HCT116 (cell line): ENCODE measurements around the gene KMT2C. TPM values are rescaled to one million over a fixed set of nuclear protein-coding genes. Genes with fewer than 3 reads are reported as not detected.

Experiments used
- ATAC-seq: fragments of 200-7000 bp; cut with Tn5 transposase; 2 replicates; pipeline ENCODE4 v1.9.1; 2020; ENCODE audit warnings: mild to moderate bottlenecking, moderate library complexity
- BruUV-seq: library from RNA; stranded (reverse); fragments of 400-500 nt; replicated peaks from 2 replicates; lab custom pipeline; 2021; lab: Mats Ljungman, UMichigan
- CTCF ChIA-PET: fragments of 300-600 bp; sonication (Branson Sonifier 250); formaldehyde crosslinking; loops from one replicate; lab custom pipeline; 2021; ENCODE audit warnings: antibody characterized with exemption; lab: Charles Lee
- POLR2A ChIA-PET: fragments of 300-600, 350-600 bp; sonication (Branson Sonifier 250); formaldehyde crosslinking; loops from one replicate; lab custom pipeline; 2021; ENCODE audit warnings: antibody characterized with exemption; lab: Charles Lee
- RAD21 ChIA-PET, 2 experiments: fragments of 300-600 bp; sonication (Branson Sonifier 250); formaldehyde crosslinking; loops; one replicate each; lab custom pipeline; 2023; ENCODE audit warnings: low total read pairs in 2 of 2; ENCODE audit not compliant: uncharacterized antibody in 2 of 2, unreplicated experiment in 2 of 2, low non-redundant PET in 1 of 2; lab: Charles Lee
- DNase-seq: peaks from one replicate; pipeline ENCODE4 v3.0.0-alpha.2; 2010; ENCODE audit warnings: low read depth, low spot score
- H2AFZ ChIP-seq: fragments of 200-600 bp; shearing (Covaris generic), sonication (generic); 2 replicates; pipeline ENCODE4 v1.6.1; 2017; ENCODE audit warnings: low read depth, mixed run types, mixed read lengths, antibody characterized with exemption, low read length; ENCODE audit not compliant: poor library complexity, severe bottlenecking
- H3K27ac ChIP-seq: 2 replicates; pipeline ENCODE4 v1.5.1; 2012; ENCODE audit warnings: low read depth, low read length
- H3K27me3 ChIP-seq: fragments of 200-600 bp; sonication (generic); 2 replicates; pipeline ENCODE4 v1.6.1; 2016; ENCODE audit warnings: mixed run types, low read length, mixed read lengths; ENCODE audit not compliant: insufficient read depth
- H3K36me3 ChIP-seq, 2 experiments: fragments of 200-500 bp in 1 of 2; fragments of 200-600 bp in 1 of 2; sonication (Bioruptor generic) in 1 of 2; sonication (generic) in 1 of 2; 2 replicates each; pipeline versions ENCODE4 v1.5.1 to v1.6.1; 2014 to 2016; ENCODE audit warnings: low read length in 2 of 2, inconsistent platforms in 1 of 2, mixed read lengths in 1 of 2, mixed run types in 1 of 2; ENCODE audit not compliant: insufficient read depth in 2 of 2, control insufficient read depth in 1 of 2
- H3K4me1 ChIP-seq, 2 experiments: fragments of 200-600 bp in 1 of 2; sonication (generic) in 1 of 2; 2 replicates each; pipeline versions ENCODE4 v1.5.1 to v1.6.1; 2012 to 2017; ENCODE audit warnings: low read length in 2 of 2, inconsistent platforms in 1 of 2, mild to moderate bottlenecking in 1 of 2, mixed read lengths in 1 of 2, mixed run types in 1 of 2, moderate library complexity in 1 of 2; ENCODE audit not compliant: insufficient read depth in 2 of 2, control insufficient read depth in 1 of 2
- H3K4me2 ChIP-seq: fragments of 200-600 bp; sonication (generic); 2 replicates; pipeline ENCODE4 v1.6.1; 2017; ENCODE audit warnings: mixed run types, low read length, mixed read lengths
- H3K4me3 ChIP-seq, 2 experiments: fragments of 200-600 bp in 1 of 2; sonication (generic) in 1 of 2; replicated peaks in 1 of 2; 2 replicates each; pipeline ENCODE4 v1.5.1; 2011 to 2016; ENCODE audit warnings: low read length in 2 of 2, control low read depth in 1 of 2, low read depth in 1 of 2, mild to moderate bottlenecking in 1 of 2, mixed read lengths in 1 of 2, mixed run types in 1 of 2
- H3K79me2 ChIP-seq: fragments of 200-600 bp; sonication (generic); 2 replicates; pipeline ENCODE4 v1.6.1; 2017; ENCODE audit warnings: mild to moderate bottlenecking, mixed run types, low read length, moderate library complexity, mixed read lengths; ENCODE audit not compliant: insufficient read depth
- H3K9ac ChIP-seq: fragments of 200-600 bp; sonication (generic); 2 replicates; pipeline ENCODE4 v1.6.1; 2016; ENCODE audit warnings: low read length, mixed read lengths
- H3K9me2 ChIP-seq: fragments of 200-600 bp; sonication (generic), shearing (Covaris generic); 2 replicates; pipeline ENCODE4 v1.6.1; 2017; ENCODE audit warnings: mixed run types, mild to moderate bottlenecking, moderate library complexity; ENCODE audit not compliant: insufficient read depth
- H3K9me3 ChIP-seq, 2 experiments: fragments of 200-500 bp in 1 of 2; fragments of 200-600 bp in 1 of 2; sonication (Bioruptor generic) in 1 of 2; sonication (generic) in 1 of 2; 2 replicates each; pipeline ENCODE4 v1.6.1; 2014 to 2017; ENCODE audit warnings: low read length in 2 of 2, mixed read lengths in 2 of 2, inconsistent platforms in 1 of 2, low read depth in 1 of 2, mild to moderate bottlenecking in 1 of 2, mixed run types in 1 of 2, moderate library complexity in 1 of 2; ENCODE audit not compliant: control insufficient read depth in 1 of 2, insufficient read depth in 1 of 2
- H4K20me1 ChIP-seq: fragments of 200-600 bp; sonication (generic), shearing (Covaris generic); 2 replicates; pipeline ENCODE4 v1.6.1; 2017; ENCODE audit warnings: mixed run types, mild to moderate bottlenecking, moderate library complexity; ENCODE audit not compliant: insufficient read depth
- ATF3 ChIP-seq: IDR thresholded peaks from 2 replicates; pipeline ENCODE4 v1.6.1; 2012
- CBX3 ChIP-seq: IDR thresholded peaks from 2 replicates; pipeline ENCODE4 v1.6.1; 2012; ENCODE audit warnings: low read depth
- CEBPB ChIP-seq: IDR thresholded peaks from 2 replicates; pipeline ENCODE4 v1.6.1; 2012; ENCODE audit warnings: low read depth
- EGR1 ChIP-seq: IDR thresholded peaks from 2 replicates; pipeline ENCODE4 v1.6.1; 2012; ENCODE audit warnings: low read depth
- ELF1 ChIP-seq: IDR thresholded peaks from 2 replicates; pipeline ENCODE4 v1.6.1; 2012; ENCODE audit warnings: low read depth, borderline replicate concordance
- EZH2 ChIP-seq: fragments of 200-600 bp; sonication (generic); IDR thresholded peaks from 2 replicates; pipeline ENCODE4 v1.6.1; 2017; ENCODE audit warnings: antibody characterized with exemption, mixed run types
- FOSL1 ChIP-seq: IDR thresholded peaks from 2 replicates; pipeline ENCODE4 v1.6.1; 2012; ENCODE audit warnings: low read depth
- JUND ChIP-seq: IDR thresholded peaks from 2 replicates; pipeline ENCODE4 v1.6.1; 2012
- POLR2A ChIP-seq: IDR thresholded peaks from 2 replicates; pipeline ENCODE4 v1.7.0; 2011; ENCODE audit warnings: borderline replicate concordance; ENCODE audit not compliant: insufficient read depth, insufficient read length; ENCODE audit errors: extremely low read depth
- POLR2AphosphoS5 ChIP-seq: IDR thresholded peaks from 2 replicates; pipeline ENCODE4 v1.6.1; 2011; ENCODE audit warnings: mild to moderate bottlenecking, low read depth, low read length, moderate library complexity
- RAD21 ChIP-seq: IDR thresholded peaks from 2 replicates; pipeline ENCODE4 v1.6.1; 2012; ENCODE audit warnings: low read depth, mild to moderate bottlenecking
- REST ChIP-seq: IDR thresholded peaks from 2 replicates; pipeline ENCODE4 v1.6.1; 2012; ENCODE audit warnings: low read depth
- SRF ChIP-seq: IDR thresholded peaks from 2 replicates; pipeline ENCODE4 v1.6.1; 2012; ENCODE audit warnings: low read depth
- TCF7L2 ChIP-seq: IDR thresholded peaks from 2 replicates; pipeline ENCODE4 v1.7.0; 2011; ENCODE audit warnings: borderline replicate concordance, inconsistent platforms; ENCODE audit not compliant: insufficient read depth, insufficient read length; ENCODE audit errors: extremely low read depth
- ZBTB33 ChIP-seq: IDR thresholded peaks from 2 replicates; pipeline ENCODE4 v1.6.1; 2011; ENCODE audit warnings: mild to moderate bottlenecking, low read length, moderate library complexity; ENCODE audit not compliant: insufficient replicate concordance; ENCODE audit errors: extremely low read depth
- ZFX ChIP-seq: fragments of 450-650 bp; IDR thresholded peaks from 2 replicates; pipeline ENCODE4 v1.6.1; 2017
- intact Hi-C: fragments of 100-400 bp; cut with micrococcal nuclease; formaldehyde crosslinking; loops from 2 replicates; pipeline ENCODE4 v1.10.0; 2022
- total RNA-seq: library from RNA; stranded (reverse); gene quantifications from one replicate; pipeline ENCODE4 v1.2.1, GENCODE V29; 2021; ENCODE audit not compliant: unreplicated experiment

The KMT2C gene
- total RNA-seq, 1 experiment from 2014 or later = 22.9 TPM

- ATAC-seq (no peak), DNase-seq (no peak)
- Histone ChIP-seq H3K4me1 (no peaks in the 10 kb centered on the region), H3K4me2 (no peak overlapping the region), H3K9me3 (no peaks in the 10 kb centered on the region), H2AFZ (no peak overlapping the region), H3K36me3 (peaks cover 7 to 16% of the 10 kb centered on the region in 2 experiments; a peak in 1 of 4 replicates), H4K20me1 (no peaks in the 10 kb centered on the region), H3K27me3 (no peaks in the 10 kb centered on the region), H3K9ac (no peak overlapping the region), H3K27ac (no peak overlapping the region), H3K79me2 (no peaks in the 10 kb centered on the region), H3K9me2 (no peaks in the 10 kb centered on the region), H3K4me3 (no peak overlapping the region)
- CTCF ChIA-PET = no interaction called here
- POLR2A ChIA-PET = no interaction called here
- intact Hi-C loops = no loop called here
- no TSS peak for BruUV-seq
- RAD21 ChIA-PET = no interaction called here
- TF ChIP-seq TCF7L2 = no peak
- no peak for TF ChIP-seq CBX3
- no peak for TF ChIP-seq FOSL1
- no peak for TF ChIP-seq ZBTB33
- no peak for TF ChIP-seq SRF
- no peak for TF ChIP-seq ATF3
- no peak for TF ChIP-seq EGR1
- TF ChIP-seq RAD21 = no peak
- TF ChIP-seq EZH2 = no peak
- no peak for TF ChIP-seq POLR2AphosphoS5
- TF ChIP-seq ELF1 = no peak
- TF ChIP-seq POLR2A = no peak
- TF ChIP-seq CEBPB = no peak
- TF ChIP-seq JUND = no peak
- no peak for TF ChIP-seq ZFX
- no peak for TF ChIP-seq REST
These were observed 320.6 kb downstream of the KMT2C start for GRCh38 chr7:152115021-152115718.
